Activated CD8-positive, alpha-beta T cell treated with anti-CD3 and anti-CD28 coated beads for 36 hours (primary cell): Measurements from ENCODE around the gene HIBCH. TPM values are rescaled to one million over a fixed set of nuclear protein-coding genes. Genes with fewer than 3 reads are reported as not detected.
A peak's percentile ranks its signal among the peaks of the same experiment; 100 is the strongest.

ENCODE experiments used
- ATAC-seq: fragments of 200-7000 bp; cut with Tn5 transposase; one replicate; pipeline ENCODE4 v1.10.0; 2021; ENCODE audit warnings: mild to moderate bottlenecking, moderate library complexity
- CTCF ChIA-PET: fragments of 350-600 bp; sonication (Branson Sonifier 250); formaldehyde crosslinking; loops from one replicate; lab custom pipeline; 2021; ENCODE audit warnings: antibody characterized with exemption; lab: Charles Lee
- POLR2A ChIA-PET: fragments of 350-600 bp; sonication (Branson Sonifier 250); formaldehyde crosslinking; loops from one replicate; lab custom pipeline; 2021; ENCODE audit warnings: antibody characterized with exemption; lab: Charles Lee
- DNase-seq: peaks from one replicate; pipeline ENCODE4 v3.0.0-alpha.2; 2020
- H3K27ac Mint-ChIP-seq: one replicate; pipeline ENCODE4 v1.8.0; 2021; ENCODE audit warnings: mild to moderate bottlenecking, mixed read lengths
- H3K27me3 Mint-ChIP-seq: one replicate; pipeline ENCODE4 v1.8.0; 2021; ENCODE audit warnings: mixed read lengths
- H3K36me3 Mint-ChIP-seq: one replicate; pipeline ENCODE4 v1.8.0; 2021; ENCODE audit warnings: low read depth, mixed read lengths
- H3K4me1 Mint-ChIP-seq: one replicate; pipeline ENCODE4 v1.8.0; 2021; ENCODE audit warnings: low read depth, mixed read lengths
- H3K4me3 Mint-ChIP-seq: one replicate; pipeline ENCODE4 v1.8.0; 2021; ENCODE audit warnings: mild to moderate bottlenecking, moderate library complexity, mixed read lengths
- H3K9me3 Mint-ChIP-seq: one replicate; pipeline ENCODE4 v1.8.0; 2021; ENCODE audit warnings: mixed read lengths
- CTCF ChIP-seq: fragments of 200-600 bp; IDR thresholded peaks from one replicate; pipeline ENCODE4 v1.8.0; 2022; ENCODE audit warnings: antibody characterized with exemption, mild to moderate bottlenecking
- intact Hi-C: fragments of 100-400 bp; cut with micrococcal nuclease; formaldehyde crosslinking; loops from one replicate; pipeline ENCODE4 v1.10.0; 2022
- total RNA-seq, 2 experiments: library from RNA; stranded (reverse); gene quantifications; one replicate each; pipeline ENCODE4 v1.2.3, GENCODE V29; 2021

Gene HIBCH
- total RNA-seq, 2 experiments from 2014 or later: 17.6 to 19.3 TPM

DNA sequence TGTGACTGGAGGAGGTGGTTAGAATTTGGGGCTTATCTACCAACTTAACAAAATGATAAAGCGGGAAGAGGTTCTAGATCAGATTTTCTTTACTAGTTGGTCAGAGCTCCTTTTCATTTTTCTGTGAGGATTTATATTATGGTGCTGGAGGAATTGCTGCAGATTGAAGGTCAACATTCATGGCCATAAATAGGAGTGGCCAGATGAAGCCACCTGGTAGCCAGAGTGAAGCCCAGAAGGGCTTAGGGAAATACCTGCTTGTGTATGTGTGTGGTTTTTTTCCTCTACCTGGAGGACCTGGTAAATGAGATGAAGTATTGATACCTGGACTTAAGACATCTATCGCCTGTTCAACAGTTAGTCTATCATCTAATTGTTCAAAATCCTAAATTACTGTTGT lies 134.2 kb downstream of the HIBCH start:
- DNase-seq (no peak), ATAC-seq (no peak)
- Mint-ChIP-seq H3K9me3 (no peaks in the 10 kb centered on the region), H3K27me3 (peaks cover 11% of the 10 kb centered on the region), H3K4me1 (peaks cover 3% of the 10 kb centered on the region), H3K4me3 (no peak overlapping the region), H3K27ac (no peak overlapping the region), H3K36me3 (no peaks in the 10 kb centered on the region)
- ChIA-PET CTCF (no interaction called here), POLR2A (no interaction called here)
- no peak for TF ChIP-seq CTCF
- intact Hi-C loops: no loop called here

DNA sequence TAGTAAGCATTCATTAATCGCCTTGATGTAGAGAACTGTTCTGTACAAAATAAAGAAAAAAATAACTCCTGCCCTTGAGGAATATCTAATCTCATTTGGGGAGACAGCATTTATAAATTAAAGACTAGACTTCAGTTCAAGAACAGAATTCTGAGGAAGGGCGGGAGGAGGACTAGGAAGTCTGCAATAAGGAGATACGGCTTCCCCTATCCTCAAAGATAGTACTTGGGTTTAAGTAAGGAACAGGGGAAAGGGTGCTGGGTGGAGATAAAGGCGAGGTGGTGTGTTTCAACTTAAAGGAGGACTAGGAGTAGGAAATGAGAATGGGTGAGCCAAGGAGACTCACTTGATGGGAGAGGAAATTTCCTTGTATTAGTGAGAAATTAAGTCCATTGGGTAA lies 135.2 kb downstream of the HIBCH start:
- no peak for TF ChIP-seq CTCF
- CTCF ChIA-PET: no interaction called here
- peaks cover 16% of the 10 kb centered on the region for H3K27me3 Mint-ChIP-seq

GRCh38 chr2:190183539-190183938 lies 136.1 kb downstream of the HIBCH start:
- Mint-ChIP-seq H3K36me3 (no peaks in the 10 kb centered on the region), H3K27ac (no peak overlapping the region), H3K4me3 (no peak overlapping the region), H3K27me3 (peaks cover 19% of the 10 kb centered on the region), H3K4me1 (peaks cover 8% of the 10 kb centered on the region), H3K9me3 (no peaks in the 10 kb centered on the region)
- no peak for ATAC-seq
- ChIA-PET POLR2A (no interaction called here), CTCF (no interaction called here)
- no peak for TF ChIP-seq CTCF
- intact Hi-C loops: no loop called here
- DNase-seq: no peak

More for the DNA sequence above, 135.2 kb downstream of the HIBCH start:
- H3K4me3 Mint-ChIP-seq: no peak overlapping the region
- ATAC-seq (no peak), DNase-seq (no peak)
- H3K9me3 Mint-ChIP-seq: no peaks in the 10 kb centered on the region
- H3K36me3 Mint-ChIP-seq: no peaks in the 10 kb centered on the region
- peaks cover 8% of the 10 kb centered on the region for H3K4me1 Mint-ChIP-seq
- intact Hi-C loops: no loop called here
- H3K27ac Mint-ChIP-seq: no peak overlapping the region
- POLR2A ChIA-PET: no interaction called here

DNA sequence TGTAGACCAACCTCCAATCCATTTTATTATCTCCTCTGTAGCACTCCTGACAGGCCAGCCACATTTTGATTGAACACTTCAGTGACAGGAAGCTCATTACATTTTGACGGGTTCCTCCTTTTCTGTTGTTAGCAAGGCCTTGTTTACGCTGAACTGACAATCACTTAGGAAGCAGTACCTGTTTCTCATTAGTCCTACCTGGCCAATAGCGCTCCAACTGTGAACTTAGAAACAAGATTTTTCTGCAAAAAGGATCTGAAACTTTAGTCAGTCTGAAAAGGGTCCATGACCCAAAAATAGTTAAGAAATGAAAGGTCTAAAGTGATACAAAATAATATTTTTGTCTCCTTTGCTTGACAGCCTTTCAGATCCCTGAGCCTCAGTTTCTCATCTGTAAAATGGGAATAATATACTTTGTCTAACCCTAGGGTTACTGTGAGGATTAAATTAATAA lies 137.5 kb downstream of the HIBCH start:
- POLR2A ChIA-PET: no interaction called here
- no peak for ATAC-seq
- no peak for TF ChIP-seq CTCF
- Mint-ChIP-seq H3K27ac (no peak overlapping the region), H3K27me3 (peaks cover 26% of the 10 kb centered on the region), H3K4me3 (no peak overlapping the region), H3K9me3 (no peaks in the 10 kb centered on the region), H3K36me3 (no peaks in the 10 kb centered on the region), H3K4me1 (peaks cover 8% of the 10 kb centered on the region)
- no peak for DNase-seq
- intact Hi-C loops: no loop called here
- CTCF ChIA-PET: no interaction called here

GRCh38 chr2:190181123-190181669 lies 138.4 kb downstream of the HIBCH start:
- H3K36me3 Mint-ChIP-seq: no peaks in the 10 kb centered on the region
- CTCF ChIA-PET: interaction anchor here (0.7 kb wide), 1 partner anchor 16 kb away, joined by 3 read pairs; no protein-coding TSS in a partner anchor
- DNase-seq (no peak), ATAC-seq (no peak)
- POLR2A ChIA-PET: interaction anchor here (0.6 kb wide), 1 partner anchor 603 kb away, joined by 3 read pairs; no protein-coding TSS in a partner anchor
- H3K9me3 Mint-ChIP-seq: no peaks in the 10 kb centered on the region
- H3K4me1 Mint-ChIP-seq: peaks cover 8% of the 10 kb centered on the region
- H3K27me3 Mint-ChIP-seq: peaks cover 26% of the 10 kb centered on the region
- no peak for TF ChIP-seq CTCF
- peak overlapping the region; percentile 47 for H3K4me3 Mint-ChIP-seq
- intact Hi-C loops: no loop called here
- H3K27ac Mint-ChIP-seq: no peak overlapping the region
